GM12878 (cell line): ENCODE results near the gene SRI. TPM values are rescaled to one million over a fixed set of nuclear protein-coding genes. Genes with fewer than 3 reads are reported as not detected.

ENCODE experiments used
- ATAC-seq: fragments of 200-7000 bp; cut with Tn5 transposase; 3 replicates; pipeline ENCODE4 v1.9.1; 2020; ENCODE audit warnings: mild to moderate bottlenecking, moderate library complexity
- BruUV-seq: library from RNA; stranded (reverse); fragments of 400-500 nt; replicated peaks from 2 replicates; lab custom pipeline; 2021; lab: Mats Ljungman, UMichigan
- CTCF ChIA-PET: fragments of 300-600 bp; sonication (Branson Sonifier 250); formaldehyde crosslinking; extraction: SDS; loops from one replicate; lab custom pipeline; 2021; ENCODE audit warnings: inconsistent platforms; lab: Yijun Ruan, JAX
- POLR2A ChIA-PET: fragments of 350-600 bp; formaldehyde crosslinking; extraction: SDS; loops from one replicate; lab custom pipeline; 2021; ENCODE audit warnings: inconsistent platforms; lab: Charles Lee
- RAD21 ChIA-PET: fragments of 300-600 bp; sonication (Branson Sonifier 250); formaldehyde crosslinking; loops from one replicate; lab custom pipeline; 2023; ENCODE audit warnings: antibody characterized with exemption; ENCODE audit not compliant: unreplicated experiment; lab: Charles Lee
- SMC1A ChIA-PET: fragments of 300-600 bp; sonication (Branson Sonifier 250); formaldehyde crosslinking; loops from one replicate; lab custom pipeline; 2023; ENCODE audit not compliant: unreplicated experiment, uncharacterized antibody; lab: Charles Lee
- DNase-seq: peaks from one replicate; pipeline ENCODE4 v3.0.0-alpha.2; 2011; ENCODE audit warnings: low read depth, low spot score
- FAIRE-seq: peaks from 3 replicates; lab custom pipeline; 2011; peaks lifted over from hg19 to GRCh38; lab: Jason Lieb, UNC
- H2AFZ ChIP-seq: 2 replicates; pipeline ENCODE4 v1.6.0; 2011; ENCODE audit warnings: low read depth, low read length, control low read depth; ENCODE audit not compliant: control insufficient read depth
- H3K27ac ChIP-seq: 2 replicates; pipeline ENCODE4 v1.5.1; 2011; ENCODE audit warnings: control low read depth; ENCODE audit not compliant: control insufficient read depth, insufficient read depth
- H3K27me3 ChIP-seq, 2 experiments: replicated peaks in 1 of 2; 2 replicates each; pipeline versions ENCODE4 v1.6.0 to v1.6.1; 2011; ENCODE audit warnings: low read length in 1 of 2; ENCODE audit not compliant: control insufficient read depth in 2 of 2, insufficient read depth in 2 of 2
- H3K36me3 ChIP-seq, 2 experiments: 2 replicates each; pipeline ENCODE4 v1.5.1; 2011; ENCODE audit warnings: low read length in 1 of 2; ENCODE audit not compliant: control insufficient read depth in 2 of 2, insufficient read depth in 2 of 2
- H3K4me1 ChIP-seq: 2 replicates; pipeline ENCODE4 v1.6.1; 2011; ENCODE audit warnings: mild to moderate bottlenecking, low read length, moderate library complexity, mixed read lengths; ENCODE audit not compliant: control insufficient read depth, insufficient read depth
- H3K4me2 ChIP-seq: 2 replicates; pipeline ENCODE4 v1.6.0; 2011; ENCODE audit warnings: control low read depth; ENCODE audit not compliant: control insufficient read depth, insufficient read depth
- H3K4me3 ChIP-seq: fragments of 200-600 bp; sonication (generic); 2 replicates; pipeline ENCODE4 v1.5.1; 2016
- H3K79me2 ChIP-seq: 2 replicates; pipeline ENCODE4 v1.6.0; 2011; ENCODE audit warnings: low read length; ENCODE audit not compliant: control insufficient read depth, insufficient read depth
- H3K9ac ChIP-seq: 2 replicates; pipeline ENCODE4 v1.8.0; 2011; ENCODE audit warnings: low read length, control low read depth, mixed read lengths; ENCODE audit not compliant: control insufficient read depth, insufficient read depth
- H3K9me3 ChIP-seq: replicated peaks from 3 replicates; pipeline ENCODE4 v1.5.1; 2011; ENCODE audit warnings: mild to moderate bottlenecking, low read length; ENCODE audit not compliant: control insufficient read depth, insufficient read depth
- H4K20me1 ChIP-seq: 2 replicates; pipeline ENCODE4 v1.6.0; 2011; ENCODE audit not compliant: control insufficient read depth, insufficient read depth
- BCL3 ChIP-seq: IDR thresholded peaks from 2 replicates; pipeline ENCODE4 v1.6.1; 2011; ENCODE audit warnings: borderline replicate concordance, low read depth, mild to moderate bottlenecking, moderate library complexity, low read length; ENCODE audit not compliant: insufficient read depth, poor library complexity, severe bottlenecking
- CHD1 ChIP-seq: IDR thresholded peaks from 2 replicates; pipeline ENCODE4 v1.6.1; 2012; ENCODE audit warnings: low read depth, low read length, improper control_type of control experiment
- CREM ChIP-seq: IDR thresholded peaks from 2 replicates; pipeline ENCODE4 v1.6.1; 2014; ENCODE audit warnings: antibody characterized with exemption, low read depth
- DPF2 ChIP-seq: fragments of 450-650 bp; IDR thresholded peaks from 2 replicates; pipeline ENCODE4 v1.6.1; 2017; ENCODE audit warnings: mild to moderate bottlenecking
- ELK1 ChIP-seq: IDR thresholded peaks from 2 replicates; pipeline ENCODE4 v1.6.1; 2012; ENCODE audit warnings: low read depth, low read length, improper control_type of control experiment
- ETV6 ChIP-seq, 2 experiments: fragments of 450-650 bp in 1 of 2; IDR thresholded peaks in 1 of 2; conservative IDR thresholded peaks in 1 of 2; 2 replicates each; pipeline ENCODE4 v1.6.1; 2014; ENCODE audit warnings: antibody characterized with exemption in 1 of 2, borderline replicate concordance in 1 of 2, low read depth in 1 of 2, mild to moderate bottlenecking in 1 of 2, moderate library complexity in 1 of 2
- PKNOX1 ChIP-seq: fragments of 450-650 bp; IDR thresholded peaks from 2 replicates; pipeline ENCODE4 v1.6.1; 2016; ENCODE audit warnings: mild to moderate bottlenecking
- SREBF2 ChIP-seq: IDR thresholded peaks from 2 replicates; pipeline ENCODE4 v1.6.1; 2012; ENCODE audit warnings: mild to moderate bottlenecking, low read length
- ZNF217 ChIP-seq: fragments of 450-650 bp; IDR thresholded peaks from 2 replicates; pipeline ENCODE4 v1.6.1; 2017; ENCODE audit warnings: antibody characterized with exemption, mild to moderate bottlenecking
- ZNF274 ChIP-seq: IDR thresholded peaks from one replicate; pipeline ENCODE4 v1.8.0; 2011; ENCODE audit not compliant: insufficient read length, insufficient read depth
- in situ Hi-C: fragments of 300-500 bp; cut with MboI; formaldehyde crosslinking; loops from 9 replicates; pipeline ENCODE4 v1.14.3; 2018; ENCODE audit warnings: mixed read lengths
- intact Hi-C: fragments of 100-400 bp; cut with micrococcal nuclease; formaldehyde crosslinking; loops from one replicate; pipeline ENCODE4 v1.14.2; 2022; ENCODE audit not compliant: unreplicated experiment
- polyA plus RNA-seq, 11 experiments: library from polyadenylated mRNA; depleted of rRNA in 4 of 11; unstranded in 6 of 11; stranded (reverse) in 5 of 11; fragments of >200 nt; fragmentation: Nextera tagmentation in 4 of 11; fragmentation: Illumina TruSeq in 1 of 11; extraction: Ambion mirVana in 4 of 11; extraction: Trizol in 1 of 11; gene quantifications; 1 replicate in 1 of 11; 2 replicates in 10 of 11; pipeline versions ENCODE4 v1.2.1 to v1.2.3, GENCODE V29; 2011 to 2016; ENCODE audit warnings: inconsistent platforms in 2 of 11, missing spikeins in 2 of 11, low read depth in 1 of 11
- total RNA-seq, 4 experiments: library from RNA; depleted of rRNA in 3 of 4; stranded (reverse); fragments of >200 nt in 3 of 4; fragmentation: Illumina TruSeq in 1 of 4; extraction: Trizol in 1 of 4; gene quantifications; 2 replicates each; pipeline versions ENCODE4 v1.2.1 to v1.2.3, GENCODE V29; 2013 to 2021

The SRI gene
- total and polyA plus RNA-seq, 10 of the 15 experiments (the other 5 are each of a cell fraction or from before 2014, with no cell fraction given): 94.7 to 588 (median 242) TPM

GRCh38 chr7:88201305-88201704 is 18.5 kb downstream of the SRI start:
- BruUV-seq: no TSS peak
- SMC1A ChIA-PET: interaction anchor here (0.9 to 4.5 kb wide), 5 partner anchors 9 to 33 kb away, joined by 3 to 78 read pairs (median 5); no protein-coding TSS in a partner anchor

More at GRCh38 chr7:88201305-88201704, 18.5 kb downstream of the SRI start:
- Histone ChIP-seq H3K36me3 (peaks cover 3 to 26% of the 10 kb centered on the region in 2 experiments), H2AFZ (no peak overlapping the region), H3K9me3 (no peaks in the 10 kb centered on the region; the same call in 2 of the 3 replicates), H3K27me3 (no peaks in the 10 kb centered on the region), H3K9ac (no peak overlapping the region), H3K27ac (no peak overlapping the region), H4K20me1 (no peaks in the 10 kb centered on the region), H3K79me2 (no peaks in the 10 kb centered on the region), H3K4me1 (peaks cover 3% of the 10 kb centered on the region; the same call in 1 of the 2 replicates), H3K4me3 (no peak overlapping the region), H3K4me2 (no peak overlapping the region)
- RAD21 ChIA-PET: interaction anchor here (1.8 to 3.8 kb wide), 2 partner anchors 9 to 14 kb away, joined by 5 to 52 read pairs; no protein-coding TSS in a partner anchor
- DNase-seq (no peak), ATAC-seq (peak; percentile 14), FAIRE-seq (no peak)
- TF ChIP-seq ELK1 (no peak), PKNOX1 (no peak), ZNF274 (no peak), CREM (no peak), DPF2 (no peak), ZNF217 (no peak), SREBF2 (no peak), BCL3 (no peak), CHD1 (no peak), ETV6 (conservative IDR thresholded peaks at IDR 0.05 in 1 of 2, IDR thresholded peaks at IDR 0.05 in 1 of 2; ENCODE audit: borderline replicate concordance in 1 of 2, low read depth in 1 of 2) (no peak)
- in situ Hi-C loops (no loop called here), intact Hi-C loops (no loop called here)
- CTCF ChIA-PET: interaction anchor here (1.4 to 3.4 kb wide), 2 partner anchors 16 to 266 kb away, joined by 6 to 18 read pairs; no protein-coding TSS in a partner anchor
- POLR2A ChIA-PET: interaction anchor here (1.0 kb wide), 1 partner anchor 16 kb away, joined by 3 read pairs; no protein-coding TSS in a partner anchor
